Limb (tissue), 2 donors: ENCODE measurements around the gene EPB41L4B.

Source experiments
- DNase-seq, 2 donors: peaks; one replicate each; pipeline ENCODE4 v3.0.0-alpha.2; 2016; ENCODE audit errors: extremely low spot score in 2 of 2

EPB41L4B gene

GRCh38 chr9:109320331-109320741, 523 bp downstream of the EPB41L4B start:
- peak in 1 of 2 donors; percentile 50 for DNase-seq

GRCh38 chr9:109319626-109320241, 1.1 kb downstream of the EPB41L4B start:
- DNase-seq: peak in 1 of 2 donors; percentile 60

- DNase-seq: peak in 1 of 2 donors; percentile 52
Observed at GRCh38 chr9:109319017-109319625, 1.7 kb downstream of the EPB41L4B start.

GRCh38 chr9:109317979-109318741, 2.7 kb downstream of the EPB41L4B start:
- DNase-seq: peak in 1 of 2 donors; percentile 32

GRCh38 chr9:109317311-109317978, 3.4 kb downstream of the EPB41L4B start:
- DNase-seq: peak in 1 of 2 donors; percentile 32

GRCh38 chr9:109316207-109316640, 4.6 kb downstream of the EPB41L4B start:
- DNase-seq: no peak

- DNase-seq: no peak
Observed at GRCh38 chr9:109315480-109316206, 5.2 kb downstream of the EPB41L4B start.

GRCh38 chr9:109314011-109314531, 6.8 kb downstream of the EPB41L4B start:
- no peak for DNase-seq

GRCh38 chr9:109313351-109313750, 7.5 kb downstream of the EPB41L4B start:
- DNase-seq: no peak

- no peak for DNase-seq
Observed at GRCh38 chr9:109312783-109313182, 8.1 kb downstream of the EPB41L4B start.

GRCh38 chr9:109311731-109312130, 9.1 kb downstream of the EPB41L4B start:
- no peak for DNase-seq

GRCh38 chr9:109311286-109311685, 9.6 kb downstream of the EPB41L4B start:
- DNase-seq: peak in 1 of 2 donors; percentile 37

GRCh38 chr9:109310486-109310901, 10.4 kb downstream of the EPB41L4B start:
- DNase-seq: no peak

- no peak for DNase-seq
Observed at GRCh38 chr9:109309282-109309681, 11.6 kb downstream of the EPB41L4B start.

GRCh38 chr9:109307380-109308240, 13.2 kb downstream of the EPB41L4B start:
- peak in 1 of 2 donors; percentile 33 for DNase-seq

GRCh38 chr9:109305801-109306200, 15.1 kb downstream of the EPB41L4B start:
- no peak for DNase-seq

GRCh38 chr9:109304347-109304746, 16.5 kb downstream of the EPB41L4B start:
- no peak for DNase-seq

- no peak for DNase-seq
Observed at GRCh38 chr9:109303900-109304299, 17.0 kb downstream of the EPB41L4B start.

- no peak for DNase-seq
Observed at GRCh38 chr9:109302606-109303005, 18.3 kb downstream of the EPB41L4B start.

GRCh38 chr9:109301012-109301411, 19.8 kb downstream of the EPB41L4B start:
- DNase-seq: no peak
